H9 (cell line): ENCODE results near the gene RBM5. TPM values are rescaled to one million over a fixed set of nuclear protein-coding genes. Genes with fewer than 3 reads are reported as not detected.

Experiments
- DNase-seq: peaks from one replicate; pipeline ENCODE4 v3.0.0-alpha.2; 2017
- H2AFZ ChIP-seq: one replicate; pipeline ENCODE4 v1.6.1; 2013; ENCODE audit warnings: mild to moderate bottlenecking, low read length, control low read depth, moderate library complexity
- H2AK5ac ChIP-seq: 2 replicates; pipeline ENCODE4 v1.6.1; 2013; ENCODE audit warnings: low read length, control low read depth, mixed read lengths; ENCODE audit not compliant: insufficient read length
- H2BK120ac ChIP-seq: one replicate; pipeline ENCODE4 v1.6.1; 2013; ENCODE audit warnings: low read depth, mild to moderate bottlenecking, low read length, control low read depth, inconsistent platforms; ENCODE audit not compliant: poor library complexity, severe bottlenecking
- H2BK12ac ChIP-seq: 2 replicates; pipeline ENCODE4 v1.6.1; 2013; ENCODE audit warnings: low read length, control low read depth, mixed read lengths, low read depth; ENCODE audit not compliant: insufficient read length
- H2BK15ac ChIP-seq: 2 replicates; pipeline ENCODE4 v1.6.1; 2013; ENCODE audit warnings: low read depth, low read length, control low read depth
- H2BK20ac ChIP-seq: one replicate; pipeline ENCODE4 v1.6.1; 2013; ENCODE audit warnings: low read depth, mild to moderate bottlenecking, low read length, control low read depth, inconsistent platforms; ENCODE audit not compliant: poor library complexity, severe bottlenecking
- H2BK5ac ChIP-seq: 2 replicates; pipeline ENCODE4 v1.6.1; 2013; ENCODE audit warnings: low read length, control low read depth, mixed read lengths; ENCODE audit not compliant: insufficient read length
- H3K14ac ChIP-seq: 2 replicates; pipeline ENCODE4 v1.6.1; 2013; ENCODE audit warnings: low read length, control low read depth; ENCODE audit not compliant: insufficient read depth
- H3K18ac ChIP-seq: 2 replicates; pipeline ENCODE4 v1.6.1; 2013; ENCODE audit warnings: low read depth, mild to moderate bottlenecking, mixed read lengths, low read length, control low read depth; ENCODE audit not compliant: insufficient read length
- H3K23ac ChIP-seq: 2 replicates; pipeline ENCODE4 v1.6.1; 2013; ENCODE audit warnings: low read length, control low read depth, mixed read lengths, low read depth; ENCODE audit not compliant: insufficient read length
- H3K23me2 ChIP-seq: 2 replicates; pipeline ENCODE4 v1.6.1; 2013; ENCODE audit warnings: low read depth, mild to moderate bottlenecking, mixed read lengths, low read length, control low read depth; ENCODE audit not compliant: insufficient read length, poor library complexity, severe bottlenecking
- H3K27ac ChIP-seq: 2 replicates; pipeline ENCODE4 v1.5.1; 2013; ENCODE audit warnings: low read length, control low read depth, mixed read lengths, low read depth; ENCODE audit not compliant: insufficient read length
- H3K27me3 ChIP-seq: 2 replicates; pipeline ENCODE4 v1.6.1; 2013; ENCODE audit warnings: low read length, control low read depth, inconsistent platforms; ENCODE audit not compliant: insufficient read depth
- H3K4ac ChIP-seq: 2 replicates; pipeline ENCODE4 v1.6.1; 2013; ENCODE audit warnings: low read depth, mild to moderate bottlenecking, control low read depth, inconsistent platforms, low read length, moderate library complexity
- H3K4me1 ChIP-seq: 2 replicates; pipeline ENCODE4 v1.6.1; 2013; ENCODE audit warnings: low read length, control low read depth, inconsistent platforms; ENCODE audit not compliant: insufficient read depth
- H3K4me2 ChIP-seq: 2 replicates; pipeline ENCODE4 v1.6.1; 2013; ENCODE audit warnings: low read length, control low read depth, mixed read lengths; ENCODE audit not compliant: insufficient read length, insufficient read depth
- H3K56ac ChIP-seq: 2 replicates; pipeline ENCODE4 v1.6.1; 2013; ENCODE audit warnings: low read depth, mild to moderate bottlenecking, mixed read lengths, low read length, control low read depth; ENCODE audit not compliant: insufficient read length
- H3K79me1 ChIP-seq: 2 replicates; pipeline ENCODE4 v1.6.1; 2013; ENCODE audit warnings: low read depth, mild to moderate bottlenecking, moderate library complexity, low read length, control low read depth, inconsistent platforms; ENCODE audit not compliant: insufficient read depth, poor library complexity, severe bottlenecking
- H3K79me2 ChIP-seq: 2 replicates; pipeline ENCODE4 v1.6.1; 2013; ENCODE audit warnings: low read length, control low read depth, inconsistent platforms; ENCODE audit not compliant: insufficient read depth
- H3K9ac ChIP-seq: 2 replicates; pipeline ENCODE4 v1.6.1; 2013; ENCODE audit warnings: low read length, control low read depth, mixed read lengths; ENCODE audit not compliant: insufficient read length; ENCODE audit errors: extremely low read depth
- H3K9me3 ChIP-seq: one replicate; pipeline ENCODE4 v1.6.1; 2013; ENCODE audit warnings: low read depth, low read length, inconsistent platforms; ENCODE audit not compliant: control insufficient read depth
- H3T11ph ChIP-seq: one replicate; pipeline ENCODE4 v1.6.1; 2013; ENCODE audit warnings: mild to moderate bottlenecking, low read length, control low read depth, inconsistent platforms
- H4K20me1 ChIP-seq: one replicate; pipeline ENCODE4 v1.6.1; 2013; ENCODE audit not compliant: control insufficient read depth, insufficient read length, insufficient read depth
- H4K5ac ChIP-seq: 2 replicates; pipeline ENCODE4 v1.6.1; 2013; ENCODE audit warnings: low read depth, mild to moderate bottlenecking, mixed read lengths, low read length, control low read depth; ENCODE audit not compliant: insufficient read length
- H4K8ac ChIP-seq: replicated peaks from 2 replicates; pipeline ENCODE4 v1.6.1; 2013; ENCODE audit warnings: low read length, control low read depth, mixed read lengths, low read depth; ENCODE audit not compliant: insufficient read length
- H4K91ac ChIP-seq: 2 replicates; pipeline ENCODE4 v1.6.1; 2013; ENCODE audit warnings: low read depth, mild to moderate bottlenecking, moderate library complexity, mixed read lengths, low read length, control low read depth; ENCODE audit not compliant: insufficient read length
- H3K27ac Mint-ChIP-seq, 3 experiments: 2 replicates in 2 of 3; 3 replicates in 1 of 3; pipeline ENCODE4 v1.8.0; 2020 to 2021; ENCODE audit warnings: mixed read lengths in 3 of 3, mild to moderate bottlenecking in 1 of 3, moderate library complexity in 1 of 3
- H3K27me3 Mint-ChIP-seq: 2 replicates; pipeline ENCODE4 v1.8.0; 2021; ENCODE audit warnings: low read depth, mild to moderate bottlenecking, moderate library complexity, mixed read lengths
- H3K36me3 Mint-ChIP-seq, 3 experiments: 2 replicates in 2 of 3; 3 replicates in 1 of 3; pipeline ENCODE4 v1.8.0; 2020 to 2021; ENCODE audit warnings: low read depth in 3 of 3, mixed read lengths in 3 of 3; ENCODE audit not compliant: insufficient read depth in 1 of 3
- H3K4me1 Mint-ChIP-seq, 2 experiments: 2 replicates each; pipeline ENCODE4 v1.8.0; 2020; ENCODE audit warnings: mixed read lengths in 2 of 2
- H3K4me3 Mint-ChIP-seq, 2 experiments: 2 replicates in 1 of 2; 3 replicates in 1 of 2; pipeline ENCODE4 v1.8.0; 2020 to 2021; ENCODE audit warnings: mild to moderate bottlenecking in 2 of 2, mixed read lengths in 2 of 2, moderate library complexity in 1 of 2
- H3K9me3 Mint-ChIP-seq, 2 experiments: 2 replicates in 1 of 2; 3 replicates in 1 of 2; pipeline ENCODE4 v1.8.0; 2020; ENCODE audit warnings: mild to moderate bottlenecking in 2 of 2, mixed read lengths in 2 of 2, moderate library complexity in 1 of 2
- WGBS: extraction: QIAGEN DNeasy Blood & Tissue Kit; methylation state at CpG from one replicate; pipeline ENCODE4 v1.1.7; 2013; ENCODE audit warnings: missing lambda C conversion rate, low lambda C conversion rate, mixed read lengths; ENCODE audit not compliant: insufficient read length; ENCODE audit errors: extremely low coverage; 5-methylcytosine and 5-hydroxymethylcytosine counted together
- total RNA-seq: library from RNA; stranded (reverse); gene quantifications from 2 replicates; pipeline ENCODE4 v1.2.1, GENCODE V29; 2021
- TF ChIP-seq, protein P1 (sequence below): fragments of 200-600 bp; sonication (generic); conservative IDR thresholded peaks from 3 replicates; pipeline ENCODE4 v1.8.0; 2021; ENCODE audit warnings: antibody characterized with exemption, mild to moderate bottlenecking

RBM5 gene
- total RNA-seq, 1 experiment from 2014 or later = 123 TPM

DNA sequence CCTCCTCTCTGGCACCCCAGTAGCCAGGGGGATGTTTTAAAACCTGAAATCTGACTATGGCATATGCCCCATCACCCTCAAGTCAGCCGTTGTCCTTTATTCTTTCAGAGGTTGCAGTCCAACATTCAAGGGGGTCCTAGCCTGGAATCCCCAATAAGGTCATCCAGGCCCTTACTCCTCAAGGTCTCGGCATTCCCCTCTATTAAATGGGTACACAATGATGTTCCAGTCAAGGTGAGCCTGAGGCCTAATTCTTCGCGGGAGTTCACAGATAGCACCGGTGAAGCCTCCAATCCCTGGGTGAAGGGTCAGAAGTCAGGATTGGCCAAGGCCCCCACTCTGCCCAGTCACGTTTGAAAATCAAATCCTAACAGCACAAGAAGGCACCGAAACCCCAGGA lies 58.3 kb downstream of the RBM5 start:
- Histone ChIP-seq H2BK5ac (no peak overlapping the region), H3K4ac (no peak overlapping the region), H2AK5ac (no peak overlapping the region), H4K20me1 (no peaks in the 10 kb centered on the region), H3K56ac (no peak overlapping the region), H3K27ac (no peak overlapping the region), H3K9ac (no peak overlapping the region), H3T11ph (no peak overlapping the region), H2BK12ac (no peak overlapping the region), H3K4me2 (no peak overlapping the region), H2BK20ac (no peak overlapping the region), H3K9me3 (no peaks in the 10 kb centered on the region), H4K91ac (no peak overlapping the region), H4K5ac (no peak overlapping the region), H3K27me3 (no peaks in the 10 kb centered on the region), H3K23ac (no peak overlapping the region), H3K23me2 (no peaks in the 10 kb centered on the region), H3K14ac (no peak overlapping the region), H3K79me1 (no peaks in the 10 kb centered on the region), H3K4me1 (peaks cover 3% of the 10 kb centered on the region; the same call in 1 of the 2 replicates), H3K79me2 (no peaks in the 10 kb centered on the region), H3K18ac (no peak overlapping the region), H4K8ac (no peak overlapping the region), H2BK15ac (no peak overlapping the region), H2AFZ (no peak overlapping the region), H2BK120ac (no peak overlapping the region)
- Mint-ChIP-seq H3K27me3 (peaks cover 8% of the 10 kb centered on the region), H3K9me3 (no peaks in the 10 kb centered on the region; a peak in 1 of 5 replicates), H3K27ac (no peak overlapping the region), H3K4me3 (no peak overlapping the region), H3K36me3 (no peaks in the 10 kb centered on the region), H3K4me1 (peaks cover 26 to 39% of the 10 kb centered on the region in 2 experiments)
- no CpG with 5 or more reads among the region's 7 CpGs for WGBS
- TF ChIP-seq, protein P1, sequence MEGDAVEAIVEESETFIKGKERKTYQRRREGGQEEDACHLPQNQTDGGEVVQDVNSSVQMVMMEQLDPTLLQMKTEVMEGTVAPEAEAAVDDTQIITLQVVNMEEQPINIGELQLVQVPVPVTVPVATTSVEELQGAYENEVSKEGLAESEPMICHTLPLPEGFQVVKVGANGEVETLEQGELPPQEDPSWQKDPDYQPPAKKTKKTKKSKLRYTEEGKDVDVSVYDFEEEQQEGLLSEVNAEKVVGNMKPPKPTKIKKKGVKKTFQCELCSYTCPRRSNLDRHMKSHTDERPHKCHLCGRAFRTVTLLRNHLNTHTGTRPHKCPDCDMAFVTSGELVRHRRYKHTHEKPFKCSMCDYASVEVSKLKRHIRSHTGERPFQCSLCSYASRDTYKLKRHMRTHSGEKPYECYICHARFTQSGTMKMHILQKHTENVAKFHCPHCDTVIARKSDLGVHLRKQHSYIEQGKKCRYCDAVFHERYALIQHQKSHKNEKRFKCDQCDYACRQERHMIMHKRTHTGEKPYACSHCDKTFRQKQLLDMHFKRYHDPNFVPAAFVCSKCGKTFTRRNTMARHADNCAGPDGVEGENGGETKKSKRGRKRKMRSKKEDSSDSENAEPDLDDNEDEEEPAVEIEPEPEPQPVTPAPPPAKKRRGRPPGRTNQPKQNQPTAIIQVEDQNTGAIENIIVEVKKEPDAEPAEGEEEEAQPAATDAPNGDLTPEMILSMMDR = no peak
- DNase-seq = no peak
